BLaER1 treated with 17β-estradiol and CSF1 and Interleukin-3, amounts not matched to agents 10 nM and 100 nM (cell line): ENCODE measurements around the gene FILIP1.

ENCODE experiments used
- H3K27ac ChIP-seq, 11 experiments: shearing (Covaris generic); formaldehyde crosslinking; 2 replicates each; pipeline ENCODE4 v1.8.1; 2022
- H3K27me3 ChIP-seq, 11 experiments: shearing (Covaris generic); formaldehyde crosslinking; 2 replicates each; pipeline ENCODE4 v1.8.1; 2022
- H3K36me3 ChIP-seq, 11 experiments: shearing (Covaris generic); formaldehyde crosslinking; 2 replicates each; pipeline ENCODE4 v1.8.1; 2022
- H3K4me1 ChIP-seq, 10 experiments: shearing (Covaris generic); formaldehyde crosslinking; 2 replicates each; pipeline ENCODE4 v1.8.1; 2022
- H3K4me2 ChIP-seq, 11 experiments: shearing (Covaris generic); formaldehyde crosslinking; 2 replicates each; pipeline ENCODE4 v1.8.1; 2022
- H3K4me3 ChIP-seq, 10 experiments: shearing (Covaris generic); formaldehyde crosslinking; 2 replicates each; pipeline ENCODE4 v1.8.1; 2022
- H3K9ac ChIP-seq, 11 experiments: shearing (Covaris generic); formaldehyde crosslinking; 2 replicates each; pipeline ENCODE4 v1.8.1; 2022
- H3K9me3 ChIP-seq, 11 experiments: shearing (Covaris generic); formaldehyde crosslinking; replicated peaks in 1 of 11; 2 replicates each; pipeline ENCODE4 v1.8.1; 2022
- H4K20me1 ChIP-seq, 11 experiments: shearing (Covaris generic); formaldehyde crosslinking; 2 replicates each; pipeline ENCODE4 v1.8.1; 2022
- Cebpa-rat ChIP-seq, 11 experiments: shearing (Covaris generic); IDR thresholded peaks; 2 replicates each; pipeline ENCODE4 v1.8.1; 2022

The FILIP1 gene, protein sequence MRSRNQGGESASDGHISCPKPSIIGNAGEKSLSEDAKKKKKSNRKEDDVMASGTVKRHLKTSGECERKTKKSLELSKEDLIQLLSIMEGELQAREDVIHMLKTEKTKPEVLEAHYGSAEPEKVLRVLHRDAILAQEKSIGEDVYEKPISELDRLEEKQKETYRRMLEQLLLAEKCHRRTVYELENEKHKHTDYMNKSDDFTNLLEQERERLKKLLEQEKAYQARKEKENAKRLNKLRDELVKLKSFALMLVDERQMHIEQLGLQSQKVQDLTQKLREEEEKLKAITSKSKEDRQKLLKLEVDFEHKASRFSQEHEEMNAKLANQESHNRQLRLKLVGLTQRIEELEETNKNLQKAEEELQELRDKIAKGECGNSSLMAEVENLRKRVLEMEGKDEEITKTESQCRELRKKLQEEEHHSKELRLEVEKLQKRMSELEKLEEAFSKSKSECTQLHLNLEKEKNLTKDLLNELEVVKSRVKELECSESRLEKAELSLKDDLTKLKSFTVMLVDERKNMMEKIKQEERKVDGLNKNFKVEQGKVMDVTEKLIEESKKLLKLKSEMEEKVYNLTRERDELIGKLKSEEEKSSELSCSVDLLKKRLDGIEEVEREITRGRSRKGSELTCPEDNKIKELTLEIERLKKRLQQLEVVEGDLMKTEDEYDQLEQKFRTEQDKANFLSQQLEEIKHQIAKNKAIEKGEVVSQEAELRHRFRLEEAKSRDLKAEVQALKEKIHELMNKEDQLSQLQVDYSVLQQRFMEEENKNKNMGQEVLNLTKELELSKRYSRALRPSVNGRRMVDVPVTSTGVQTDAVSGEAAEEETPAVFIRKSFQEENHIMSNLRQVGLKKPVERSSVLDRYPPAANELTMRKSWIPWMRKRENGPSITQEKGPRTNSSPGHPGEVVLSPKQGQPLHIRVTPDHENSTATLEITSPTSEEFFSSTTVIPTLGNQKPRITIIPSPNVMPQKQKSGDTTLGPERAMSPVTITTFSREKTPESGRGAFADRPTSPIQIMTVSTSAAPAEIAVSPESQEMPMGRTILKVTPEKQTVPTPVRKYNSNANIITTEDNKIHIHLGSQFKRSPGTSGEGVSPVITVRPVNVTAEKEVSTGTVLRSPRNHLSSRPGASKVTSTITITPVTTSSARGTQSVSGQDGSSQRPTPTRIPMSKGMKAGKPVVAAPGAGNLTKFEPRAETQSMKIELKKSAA (N-terminal part only)

GRCh38 chr6:75493400-75494064 is at the start of gene FILIP1:
Gene FILIP1 (minus strand): TSS chr6:75493800. CDS start chr6:75414972, 78,828 bp downstream.
- peaks cover 10 to 28% (median 16%) of the 10 kb centered on the region in 10 experiments for H3K4me1 ChIP-seq
- H3K27ac ChIP-seq = peak within 1 kb of the TSS in 1 of 11 experiments; percentile 69; a peak in 1 of 22 replicates
- peak within 1 kb of the TSS in 5 of 11 experiments; percentile 5 to 28 (median 11); a peak in 2 of 22 replicates for H3K4me2 ChIP-seq
- no peak within 1 kb of the TSS for H3K4me3 ChIP-seq
- H3K9ac ChIP-seq = no peak within 1 kb of the TSS
- H3K36me3 ChIP-seq = no peaks in the 10 kb centered on the region
- H3K9me3 ChIP-seq = no peaks in the 10 kb centered on the region
- H4K20me1 ChIP-seq = no peaks in the 10 kb centered on the region
- H3K27me3 ChIP-seq = no peaks in the 10 kb centered on the region; a peak in 1 of 22 replicates
- TF ChIP-seq Cebpa-rat (IDR thresholded peaks at IDR 0.05) = no peak

GRCh38 chr6:75543311-75543710 is 49.7 kb upstream of the FILIP1 start:
- Histone ChIP-seq H3K9me3 (peaks cover 9 to 13% (median 12%) of the 10 kb centered on the region in 11 experiments; a peak in 19 of 22 replicates), H3K36me3 (no peaks in the 10 kb centered on the region), H3K4me2 (no peak overlapping the region), H3K27ac (no peak overlapping the region), H3K4me3 (no peak overlapping the region), H3K9ac (no peak overlapping the region), H4K20me1 (no peaks in the 10 kb centered on the region), H3K27me3 (no peaks in the 10 kb centered on the region), H3K4me1 (no peaks in the 10 kb centered on the region)
- no peak for TF ChIP-seq Cebpa-rat (IDR thresholded peaks at IDR 0.05)

- Histone ChIP-seq H3K4me2 (no peak overlapping the region), H3K9me3 (peaks cover 9 to 13% (median 12%) of the 10 kb centered on the region in 11 experiments; a peak in 19 of 22 replicates), H3K9ac (no peak overlapping the region), H3K4me3 (no peak overlapping the region), H3K4me1 (no peaks in the 10 kb centered on the region), H3K27me3 (no peaks in the 10 kb centered on the region), H3K36me3 (no peaks in the 10 kb centered on the region), H4K20me1 (no peaks in the 10 kb centered on the region), H3K27ac (no peak overlapping the region)
- no peak for TF ChIP-seq Cebpa-rat (IDR thresholded peaks at IDR 0.05)
Observed at GRCh38 chr6:75539136-75539535, 45.5 kb upstream of the FILIP1 start.

DNA sequence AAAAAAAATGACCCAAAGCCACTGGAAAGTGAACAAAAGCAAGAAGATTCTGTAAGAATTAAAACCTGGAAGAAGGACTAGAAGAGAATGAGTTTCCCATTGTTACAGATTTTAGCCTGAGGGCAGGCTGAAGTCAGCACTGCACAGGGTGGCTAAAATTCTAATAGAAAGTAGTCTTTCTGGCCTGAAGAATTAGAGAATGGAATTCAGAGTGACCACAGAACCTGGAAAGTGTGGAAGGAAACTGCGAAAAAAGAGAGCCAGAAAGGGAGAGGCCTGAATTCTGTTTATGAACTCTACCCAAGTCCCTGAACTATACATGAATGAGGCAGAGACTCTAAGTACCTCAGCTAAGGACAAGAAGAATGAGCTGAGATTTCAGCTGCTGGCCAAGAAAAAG is 38.9 kb upstream of the FILIP1 start:
- Histone ChIP-seq H4K20me1 (no peaks in the 10 kb centered on the region), H3K9ac (no peak overlapping the region), H3K9me3 (no peaks in the 10 kb centered on the region), H3K27me3 (no peaks in the 10 kb centered on the region), H3K36me3 (no peaks in the 10 kb centered on the region), H3K4me1 (no peaks in the 10 kb centered on the region), H3K27ac (no peak overlapping the region), H3K4me2 (no peak overlapping the region), H3K4me3 (no peak overlapping the region)
- no peak for TF ChIP-seq Cebpa-rat (IDR thresholded peaks at IDR 0.05)

DNA sequence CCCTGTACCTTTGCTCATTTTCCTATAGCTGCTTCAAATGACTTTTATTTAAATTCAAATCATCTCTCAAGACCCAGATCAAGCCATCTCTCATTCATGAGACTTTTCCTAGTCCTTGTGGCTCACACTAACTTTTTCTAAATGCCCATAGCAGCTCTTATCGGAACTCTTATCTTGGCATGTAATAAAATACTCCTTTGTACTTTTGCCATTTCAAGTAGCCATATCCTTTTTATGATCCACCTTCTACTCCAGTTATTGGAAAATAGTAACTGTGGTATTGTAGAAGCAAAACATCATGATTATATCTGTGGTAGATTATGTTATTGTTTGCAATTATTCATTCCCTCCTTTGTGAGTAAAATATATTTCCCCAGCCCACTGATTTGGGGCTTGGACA is 37.6 kb upstream of the FILIP1 start:
- no peak for TF ChIP-seq Cebpa-rat (IDR thresholded peaks at IDR 0.05)
- Histone ChIP-seq H3K9me3 (no peaks in the 10 kb centered on the region), H3K4me1 (no peaks in the 10 kb centered on the region), H3K27ac (no peak overlapping the region), H3K9ac (no peak overlapping the region), H3K4me3 (no peak overlapping the region), H4K20me1 (no peaks in the 10 kb centered on the region), H3K4me2 (no peak overlapping the region), H3K36me3 (no peaks in the 10 kb centered on the region), H3K27me3 (no peaks in the 10 kb centered on the region)

DNA sequence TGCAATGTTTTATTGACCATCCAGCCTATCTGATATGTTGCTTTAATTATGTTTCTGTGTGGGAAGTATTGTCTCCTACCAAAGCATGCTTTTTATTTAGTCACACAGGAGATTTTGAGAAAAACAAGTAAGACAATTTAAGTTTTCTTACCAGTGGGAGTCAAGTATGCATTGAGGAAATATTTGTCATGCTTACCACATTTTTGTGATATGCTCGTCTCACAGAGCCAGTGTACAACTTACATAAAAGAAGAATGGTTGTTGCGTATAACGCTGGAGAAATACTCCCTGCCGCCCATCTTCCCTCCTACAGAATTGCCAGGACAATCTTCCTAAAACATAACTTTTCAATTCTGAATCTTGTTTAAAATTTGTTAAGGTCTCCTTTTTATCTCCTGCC is 37.1 kb upstream of the FILIP1 start:
- Histone ChIP-seq H3K4me3 (no peak overlapping the region), H3K9me3 (no peaks in the 10 kb centered on the region), H3K27me3 (no peaks in the 10 kb centered on the region), H3K27ac (no peak overlapping the region), H3K9ac (no peak overlapping the region), H3K4me1 (no peaks in the 10 kb centered on the region), H4K20me1 (no peaks in the 10 kb centered on the region), H3K36me3 (no peaks in the 10 kb centered on the region), H3K4me2 (no peak overlapping the region)
- no peak for TF ChIP-seq Cebpa-rat (IDR thresholded peaks at IDR 0.05)

GRCh38 chr6:75528423-75528822 is 34.8 kb upstream of the FILIP1 start:
- no peaks in the 10 kb centered on the region for H3K4me1 ChIP-seq
- no peak overlapping the region for H3K27ac ChIP-seq
- no peak overlapping the region for H3K4me3 ChIP-seq
- H3K27me3 ChIP-seq = no peaks in the 10 kb centered on the region
- H3K9ac ChIP-seq = no peak overlapping the region
- H4K20me1 ChIP-seq = no peaks in the 10 kb centered on the region
- no peak overlapping the region for H3K4me2 ChIP-seq
- TF ChIP-seq Cebpa-rat (IDR thresholded peaks at IDR 0.05) = no peak
- no peaks in the 10 kb centered on the region for H3K36me3 ChIP-seq
- no peaks in the 10 kb centered on the region for H3K9me3 ChIP-seq

GRCh38 chr6:75526502-75527127 is 33.0 kb upstream of the FILIP1 start:
- no peaks in the 10 kb centered on the region for H3K9me3 ChIP-seq

More at GRCh38 chr6:75526502-75527127, 33.0 kb upstream of the FILIP1 start:
- no peak overlapping the region for H3K9ac ChIP-seq
- H3K4me1 ChIP-seq = no peaks in the 10 kb centered on the region
- no peaks in the 10 kb centered on the region for H4K20me1 ChIP-seq
- no peak overlapping the region for H3K27ac ChIP-seq
- no peaks in the 10 kb centered on the region for H3K36me3 ChIP-seq
- H3K4me3 ChIP-seq = no peak overlapping the region
- TF ChIP-seq Cebpa-rat (IDR thresholded peaks at IDR 0.05) = no peak
- H3K4me2 ChIP-seq = no peak overlapping the region
- no peaks in the 10 kb centered on the region for H3K27me3 ChIP-seq
